ENCODE results near the gene ATXN1L. TPM values are rescaled to one million over a fixed set of nuclear protein-coding genes. Genes with fewer than 3 reads are reported as not detected.
A peak's percentile ranks its signal among the peaks of the same experiment; 100 is the strongest.
"Not testable (repeated sequence)": the region's sequence is repeated elsewhere in the genome, so short reads cannot be mapped to it uniquely, and the experiment has no call there.

ATXN1L gene
- total and polyA plus RNA-seq, 12 donors: 6.0 to 24.2 (median 18.0) TPM

- no peaks in the 10 kb centered on the region for H3K27me3 ChIP-seq
- no peak for TF ChIP-seq CTCF (IDR thresholded peaks at IDR 0.05)
- ATAC-seq (no peak), DNase-seq (no peak)
- no peak overlapping the region for H3K4me3 ChIP-seq
- H3K4me1 ChIP-seq: peaks cover 0 to 100% (median 66%) of the 10 kb centered on the region in 9 donors
- H3K9me3 ChIP-seq: peaks cover 0 to 9% (median 0%) of the 10 kb centered on the region in 11 donors
- intact Hi-C loops (cut with DNase I): no loop called here
- H3K36me3 ChIP-seq: peaks cover 0 to 10% (median 0%) of the 10 kb centered on the region in 9 donors
- 86 to 88% methylated on average over 5 of the region's 5 CpGs for WGBS, 2 donors
- no peak overlapping the region for H3K27ac ChIP-seq
These were observed 57.0 kb downstream of the ATXN1L start for GRCh38 chr16:71902656-71903365.

- H3K4me3 ChIP-seq: no peak overlapping the region
- peaks cover 0 to 100% (median 66%) of the 10 kb centered on the region in 9 donors for H3K4me1 ChIP-seq
- DNase-seq (no peak), ATAC-seq (peak in 5 of 8 donors; percentile 8 to 85 (median 56))
- no peak for TF ChIP-seq CTCF (IDR thresholded peaks at IDR 0.05)
- H3K36me3 ChIP-seq: peaks cover 0 to 10% (median 0%) of the 10 kb centered on the region in 9 donors
- 61 to 73% methylated on average over 2 of the region's 2 CpGs for WGBS, 2 donors
- H3K27me3 ChIP-seq: no peaks in the 10 kb centered on the region
- peaks cover 0 to 9% (median 0%) of the 10 kb centered on the region in 11 donors for H3K9me3 ChIP-seq
- H3K27ac ChIP-seq: no peak overlapping the region
- intact Hi-C loops (cut with DNase I): no loop called here
These were observed 57.8 kb downstream of the ATXN1L start for GRCh38 chr16:71903608-71904007.

- Histone ChIP-seq H3K36me3 (peaks cover 0 to 13% (median 0%) of the 10 kb centered on the region in 9 donors), H3K27me3 (no peaks in the 10 kb centered on the region), H3K9me3 (peaks cover 0 to 9% (median 0%) of the 10 kb centered on the region in 11 donors), H3K4me3 (no peak overlapping the region), H3K4me1 (peaks cover 0 to 100% (median 63%) of the 10 kb centered on the region in 9 donors), H3K27ac (no peak overlapping the region)
- intact Hi-C loops (cut with DNase I): no loop called here
- no peak for TF ChIP-seq CTCF (IDR thresholded peaks at IDR 0.05)
- WGBS, 2 donors: 81 to 87% methylated on average over 9 of the region's 9 CpGs
- DNase-seq (no peak), ATAC-seq (no peak)
These were observed 58.5 kb downstream of the ATXN1L start for GRCh38 chr16:71904239-71904638.

- H3K27ac ChIP-seq; H3K27me3 ChIP-seq; intact Hi-C loops (cut with DNase I); H3K9me3 ChIP-seq; H3K4me3 ChIP-seq; ATAC-seq; DNase-seq: not testable (repeated sequence)
- H3K4me1 ChIP-seq: peaks cover 4 to 100% (median 55%) of the 10 kb centered on the region in 9 donors
- 75 to 77% methylated on average over 6 of the region's 6 CpGs for WGBS, 2 donors
- peaks cover 0 to 18% (median 0%) of the 10 kb centered on the region in 9 donors for H3K36me3 ChIP-seq
These were observed 60.0 kb downstream of the ATXN1L start for GRCh38 chr16:71905765-71906164.

Other genes with a start within 250 kb of the ATXN1L start
- not detected for gene MARVELD3, start 219.8 kb upstream of the ATXN1L start, total RNA-seq
- gene MARVELD3, start 219.8 kb upstream of the ATXN1L start, polyA plus RNA-seq: under 1 TPM in 1 of 2 donors, not detected in 1; 0.01 TPM
- gene PHLPP2, start 121.3 kb upstream of the ATXN1L start, total RNA-seq: 1 to 10 TPM; 1.9 to 5.3 (median 3.4) TPM
- gene PHLPP2, start 121.3 kb upstream of the ATXN1L start, polyA plus RNA-seq: 1 to 10 TPM in 1 of 2 donors, under 1 TPM in 1; 0.77 to 1.7 TPM
- gene AP1G1, start 37.1 kb upstream of the ATXN1L start, total RNA-seq: 10 to 100 TPM; 31.2 to 53.7 (median 36.9) TPM
- 10 to 100 TPM; 12.4 to 15.5 TPM for gene AP1G1, start 37.1 kb upstream of the ATXN1L start, polyA plus RNA-seq
- gene ZNF821, start 38.2 kb downstream of the ATXN1L start, total RNA-seq: 1 to 10 TPM; 2.2 to 7.8 (median 3.5) TPM
- 1 to 10 TPM; 3.5 to 3.6 TPM for gene ZNF821, start 38.2 kb downstream of the ATXN1L start, polyA plus RNA-seq
- 100 to 1,000 TPM in 7 of 10 donors, 10 to 100 TPM in 3; 89.1 to 140 (median 108) TPM for gene IST1, start 49.6 kb downstream of the ATXN1L start, total RNA-seq
- gene IST1, start 49.6 kb downstream of the ATXN1L start, polyA plus RNA-seq: 10 to 100 TPM; 80.6 to 92.1 TPM
- under 1 TPM in 6 of 10 donors, not detected in 4; 0.04 to 0.19 (median 0.11) TPM for gene PKD1L3, start 154.4 kb downstream of the ATXN1L start, total RNA-seq
- under 1 TPM; under 0.01 to 0.07 TPM for gene PKD1L3, start 154.4 kb downstream of the ATXN1L start, polyA plus RNA-seq
- 10 to 100 TPM in 3 of 10 donors, 1 to 10 TPM in 7; 6.1 to 12.6 (median 8.9) TPM for gene DHODH, start 162.8 kb downstream of the ATXN1L start, total RNA-seq
- 1 to 10 TPM; 6.6 to 7.0 TPM for gene DHODH, start 162.8 kb downstream of the ATXN1L start, polyA plus RNA-seq
- 10 to 100 TPM in 2 of 10 donors, 1 to 10 TPM in 7, under 1 TPM in 1; 0.47 to 26.6 (median 5.0) TPM for gene HP, start 208.5 kb downstream of the ATXN1L start, total RNA-seq
- gene HP, start 208.5 kb downstream of the ATXN1L start, polyA plus RNA-seq: 1 to 10 TPM; 4.0 to 8.9 TPM
- 100 to 1,000 TPM in 2 of 10 donors, 10 to 100 TPM in 8; 32.9 to 133 (median 60.8) TPM for gene HPR, start 217.2 kb downstream of the ATXN1L start, total RNA-seq
- gene HPR, start 217.2 kb downstream of the ATXN1L start, polyA plus RNA-seq: 100 to 1,000 TPM in 1 of 2 donors, 10 to 100 TPM in 1; 37.2 to 115 TPM
- gene TXNL4B, start 247.6 kb downstream of the ATXN1L start, total RNA-seq: 10 to 100 TPM in 1 of 10 donors, 1 to 10 TPM in 9; 3.2 to 11.7 (median 5.9) TPM
- gene TXNL4B, start 247.6 kb downstream of the ATXN1L start, polyA plus RNA-seq: 10 to 100 TPM in 1 of 2 donors, 1 to 10 TPM in 1; 5.8 to 10.5 TPM
- 10 to 100 TPM; 29.1 to 46.5 (median 36.6) TPM for gene DHX38, start 247.9 kb downstream of the ATXN1L start, total RNA-seq
- gene DHX38, start 247.9 kb downstream of the ATXN1L start, polyA plus RNA-seq: 10 to 100 TPM; 41.4 to 50.6 TPM

Measured in heart right ventricle (tissue), 16 donors.